GM12878 (cell line): Measurements from ENCODE around the gene IRAG1. TPM values are rescaled to one million over a fixed set of nuclear protein-coding genes. Genes with fewer than 3 reads are reported as not detected.

ENCODE experiments used
- ATAC-seq: fragments of 200-7000 bp; cut with Tn5 transposase; 3 replicates; pipeline ENCODE4 v1.9.1; 2020; ENCODE audit warnings: mild to moderate bottlenecking, moderate library complexity
- BruUV-seq: library from RNA; stranded (reverse); fragments of 400-500 nt; replicated peaks from 2 replicates; lab custom pipeline; 2021; lab: Mats Ljungman, UMichigan
- CTCF ChIA-PET: fragments of 300-600 bp; sonication (Branson Sonifier 250); formaldehyde crosslinking; extraction: SDS; loops from one replicate; lab custom pipeline; 2021; ENCODE audit warnings: inconsistent platforms; lab: Yijun Ruan, JAX
- POLR2A ChIA-PET: fragments of 350-600 bp; formaldehyde crosslinking; extraction: SDS; loops from one replicate; lab custom pipeline; 2021; ENCODE audit warnings: inconsistent platforms; lab: Charles Lee
- RAD21 ChIA-PET: fragments of 300-600 bp; sonication (Branson Sonifier 250); formaldehyde crosslinking; loops from one replicate; lab custom pipeline; 2023; ENCODE audit warnings: antibody characterized with exemption; ENCODE audit not compliant: unreplicated experiment; lab: Charles Lee
- SMC1A ChIA-PET: fragments of 300-600 bp; sonication (Branson Sonifier 250); formaldehyde crosslinking; loops from one replicate; lab custom pipeline; 2023; ENCODE audit not compliant: unreplicated experiment, uncharacterized antibody; lab: Charles Lee
- DNase-seq: peaks from one replicate; pipeline ENCODE4 v3.0.0-alpha.2; 2011; ENCODE audit warnings: low read depth, low spot score
- FAIRE-seq: peaks from 3 replicates; lab custom pipeline; 2011; peaks lifted over from hg19 to GRCh38; lab: Jason Lieb, UNC
- H2AFZ ChIP-seq: 2 replicates; pipeline ENCODE4 v1.6.0; 2011; ENCODE audit warnings: low read depth, low read length, control low read depth; ENCODE audit not compliant: control insufficient read depth
- H3K27ac ChIP-seq: 2 replicates; pipeline ENCODE4 v1.5.1; 2011; ENCODE audit warnings: control low read depth; ENCODE audit not compliant: control insufficient read depth, insufficient read depth
- H3K27me3 ChIP-seq, 2 experiments: replicated peaks in 1 of 2; 2 replicates each; pipeline versions ENCODE4 v1.6.0 to v1.6.1; 2011; ENCODE audit warnings: low read length in 1 of 2; ENCODE audit not compliant: control insufficient read depth in 2 of 2, insufficient read depth in 2 of 2
- H3K36me3 ChIP-seq, 2 experiments: 2 replicates each; pipeline ENCODE4 v1.5.1; 2011; ENCODE audit warnings: low read length in 1 of 2; ENCODE audit not compliant: control insufficient read depth in 2 of 2, insufficient read depth in 2 of 2
- H3K4me1 ChIP-seq: 2 replicates; pipeline ENCODE4 v1.6.1; 2011; ENCODE audit warnings: mild to moderate bottlenecking, low read length, moderate library complexity, mixed read lengths; ENCODE audit not compliant: control insufficient read depth, insufficient read depth
- H3K4me2 ChIP-seq: 2 replicates; pipeline ENCODE4 v1.6.0; 2011; ENCODE audit warnings: control low read depth; ENCODE audit not compliant: control insufficient read depth, insufficient read depth
- H3K4me3 ChIP-seq: fragments of 200-600 bp; sonication (generic); 2 replicates; pipeline ENCODE4 v1.5.1; 2016
- H3K79me2 ChIP-seq: 2 replicates; pipeline ENCODE4 v1.6.0; 2011; ENCODE audit warnings: low read length; ENCODE audit not compliant: control insufficient read depth, insufficient read depth
- H3K9ac ChIP-seq: 2 replicates; pipeline ENCODE4 v1.8.0; 2011; ENCODE audit warnings: low read length, control low read depth, mixed read lengths; ENCODE audit not compliant: control insufficient read depth, insufficient read depth
- H3K9me3 ChIP-seq: replicated peaks from 3 replicates; pipeline ENCODE4 v1.5.1; 2011; ENCODE audit warnings: mild to moderate bottlenecking, low read length; ENCODE audit not compliant: control insufficient read depth, insufficient read depth
- H4K20me1 ChIP-seq: 2 replicates; pipeline ENCODE4 v1.6.0; 2011; ENCODE audit not compliant: control insufficient read depth, insufficient read depth
- CREM ChIP-seq: IDR thresholded peaks from 2 replicates; pipeline ENCODE4 v1.6.1; 2014; ENCODE audit warnings: antibody characterized with exemption, low read depth
- ETV6 ChIP-seq, 2 experiments: fragments of 450-650 bp in 1 of 2; IDR thresholded peaks in 1 of 2; conservative IDR thresholded peaks in 1 of 2; 2 replicates each; pipeline ENCODE4 v1.6.1; 2014; ENCODE audit warnings: antibody characterized with exemption in 1 of 2, borderline replicate concordance in 1 of 2, low read depth in 1 of 2, mild to moderate bottlenecking in 1 of 2, moderate library complexity in 1 of 2
- IKZF1 ChIP-seq: fragments of 450-650 bp; conservative IDR thresholded peaks from 2 replicates; pipeline ENCODE4 v1.6.1; 2017; ENCODE audit warnings: antibody characterized with exemption, mild to moderate bottlenecking
- NR2C2 ChIP-seq: IDR thresholded peaks from 2 replicates; pipeline ENCODE4 v1.6.1; 2011; ENCODE audit warnings: borderline replicate concordance, low read depth; ENCODE audit not compliant: control insufficient read depth, insufficient read length
- SIN3A ChIP-seq: IDR thresholded peaks from 2 replicates; pipeline ENCODE4 v1.6.1; 2012; ENCODE audit warnings: low read depth, low read length, improper control_type of control experiment
- STAT1 ChIP-seq: fragments of 450-650 bp; conservative IDR thresholded peaks from 2 replicates; pipeline ENCODE4 v1.6.1; 2014; ENCODE audit warnings: antibody characterized with exemption, mild to moderate bottlenecking
- ZZZ3 ChIP-seq: IDR thresholded peaks from 2 replicates; pipeline ENCODE4 v1.6.1; 2011; ENCODE audit warnings: low read depth; ENCODE audit not compliant: control insufficient read depth, insufficient read length
- WGBS: methylation state at CpG from one replicate; pipeline ENCODE4 v1.1.6; 2016; ENCODE audit warnings: low lambda C conversion rate; ENCODE audit not compliant: insufficient replicate concordance, insufficient coverage; ENCODE audit errors: missing lambda C conversion rate; 5-methylcytosine and 5-hydroxymethylcytosine counted together
- in situ Hi-C: fragments of 300-500 bp; cut with MboI; formaldehyde crosslinking; loops from 9 replicates; pipeline ENCODE4 v1.14.3; 2018; ENCODE audit warnings: mixed read lengths
- intact Hi-C: fragments of 100-400 bp; cut with micrococcal nuclease; formaldehyde crosslinking; loops from one replicate; pipeline ENCODE4 v1.14.2; 2022; ENCODE audit not compliant: unreplicated experiment
- polyA plus RNA-seq, 11 experiments: library from polyadenylated mRNA; depleted of rRNA in 4 of 11; unstranded in 6 of 11; stranded (reverse) in 5 of 11; fragments of >200 nt; fragmentation: Nextera tagmentation in 4 of 11; fragmentation: Illumina TruSeq in 1 of 11; extraction: Ambion mirVana in 4 of 11; extraction: Trizol in 1 of 11; gene quantifications; 1 replicate in 1 of 11; 2 replicates in 10 of 11; pipeline versions ENCODE4 v1.2.1 to v1.2.3, GENCODE V29; 2011 to 2016; ENCODE audit warnings: inconsistent platforms in 2 of 11, missing spikeins in 2 of 11, low read depth in 1 of 11
- total RNA-seq, 4 experiments: library from RNA; depleted of rRNA in 3 of 4; stranded (reverse); fragments of >200 nt in 3 of 4; fragmentation: Illumina TruSeq in 1 of 4; extraction: Trizol in 1 of 4; gene quantifications; 2 replicates each; pipeline versions ENCODE4 v1.2.1 to v1.2.3, GENCODE V29; 2013 to 2021
- TF ChIP-seq, protein P1 (sequence below): fragments of 450-650 bp; IDR thresholded peaks from 2 replicates; pipeline ENCODE4 v1.6.1; 2017; ENCODE audit warnings: mild to moderate bottlenecking, moderate library complexity
- TF ChIP-seq, protein P2 (sequence below): IDR thresholded peaks from 2 replicates; pipeline ENCODE4 v1.6.1; 2012; ENCODE audit warnings: low read depth, low read length, improper control_type of control experiment
- TF ChIP-seq, protein P3 (sequence below): fragments of 450-650 bp; formaldehyde crosslinking; IDR thresholded peaks from 2 replicates; pipeline ENCODE4 v1.4.0; 2022; ENCODE audit warnings: mild to moderate bottlenecking, moderate library complexity

Gene IRAG1
- total and polyA plus RNA-seq, 10 of the 15 experiments (the other 5 are each of a cell fraction or from before 2014, with no cell fraction given): 0.02 to 0.18 (median 0.06) TPM; not detected in 4

DNA sequence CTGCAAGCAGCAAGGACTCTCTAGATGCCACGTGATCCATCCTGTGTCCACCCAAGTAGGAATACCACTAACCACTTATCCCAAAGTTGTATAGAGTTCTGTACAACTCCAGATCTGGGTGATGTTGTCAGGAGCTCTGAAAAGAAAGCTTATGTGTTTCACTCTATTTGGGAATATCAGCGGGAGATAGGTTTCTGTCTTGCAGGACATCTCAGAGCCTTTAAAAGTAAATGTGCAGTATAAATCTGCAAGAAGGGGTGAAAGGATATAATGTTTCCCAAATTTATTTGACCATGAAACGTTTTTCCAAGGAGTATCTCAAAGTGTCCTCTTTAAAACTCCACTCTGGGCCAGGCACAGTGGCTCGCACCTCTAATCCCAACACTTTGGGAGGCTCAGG is 13.9 kb downstream of the IRAG1 start:
- TF ChIP-seq ZZZ3 (no peak), ETV6 (conservative IDR thresholded peaks at IDR 0.05 in 1 of 2, IDR thresholded peaks at IDR 0.05 in 1 of 2; ENCODE audit: borderline replicate concordance in 1 of 2, low read depth in 1 of 2) (no peak), IKZF1 (no peak), NR2C2 (no peak), CREM (no peak), STAT1 (no peak), SIN3A (no peak)
- TF ChIP-seq, protein P1, sequence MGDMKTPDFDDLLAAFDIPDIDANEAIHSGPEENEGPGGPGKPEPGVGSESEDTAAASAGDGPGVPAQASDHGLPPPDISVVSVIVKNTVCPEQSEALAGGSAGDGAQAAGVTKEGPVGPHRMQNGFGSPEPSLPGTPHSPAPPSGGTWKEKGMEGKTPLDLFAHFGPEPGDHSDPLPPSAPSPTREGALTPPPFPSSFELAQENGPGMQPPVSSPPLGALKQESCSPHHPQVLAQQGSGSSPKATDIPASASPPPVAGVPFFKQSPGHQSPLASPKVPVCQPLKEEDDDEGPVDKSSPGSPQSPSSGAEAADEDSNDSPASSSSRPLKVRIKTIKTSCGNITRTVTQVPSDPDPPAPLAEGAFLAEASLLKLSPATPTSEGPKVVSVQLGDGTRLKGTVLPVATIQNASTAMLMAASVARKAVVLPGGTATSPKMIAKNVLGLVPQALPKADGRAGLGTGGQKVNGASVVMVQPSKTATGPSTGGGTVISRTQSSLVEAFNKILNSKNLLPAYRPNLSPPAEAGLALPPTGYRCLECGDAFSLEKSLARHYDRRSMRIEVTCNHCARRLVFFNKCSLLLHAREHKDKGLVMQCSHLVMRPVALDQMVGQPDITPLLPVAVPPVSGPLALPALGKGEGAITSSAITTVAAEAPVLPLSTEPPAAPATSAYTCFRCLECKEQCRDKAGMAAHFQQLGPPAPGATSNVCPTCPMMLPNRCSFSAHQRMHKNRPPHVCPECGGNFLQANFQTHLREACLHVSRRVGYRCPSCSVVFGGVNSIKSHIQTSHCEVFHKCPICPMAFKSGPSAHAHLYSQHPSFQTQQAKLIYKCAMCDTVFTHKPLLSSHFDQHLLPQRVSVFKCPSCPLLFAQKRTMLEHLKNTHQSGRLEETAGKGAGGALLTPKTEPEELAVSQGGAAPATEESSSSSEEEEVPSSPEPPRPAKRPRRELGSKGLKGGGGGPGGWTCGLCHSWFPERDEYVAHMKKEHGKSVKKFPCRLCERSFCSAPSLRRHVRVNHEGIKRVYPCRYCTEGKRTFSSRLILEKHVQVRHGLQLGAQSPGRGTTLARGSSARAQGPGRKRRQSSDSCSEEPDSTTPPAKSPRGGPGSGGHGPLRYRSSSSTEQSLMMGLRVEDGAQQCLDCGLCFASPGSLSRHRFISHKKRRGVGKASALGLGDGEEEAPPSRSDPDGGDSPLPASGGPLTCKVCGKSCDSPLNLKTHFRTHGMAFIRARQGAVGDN: no peak
- TF ChIP-seq, protein P2, sequence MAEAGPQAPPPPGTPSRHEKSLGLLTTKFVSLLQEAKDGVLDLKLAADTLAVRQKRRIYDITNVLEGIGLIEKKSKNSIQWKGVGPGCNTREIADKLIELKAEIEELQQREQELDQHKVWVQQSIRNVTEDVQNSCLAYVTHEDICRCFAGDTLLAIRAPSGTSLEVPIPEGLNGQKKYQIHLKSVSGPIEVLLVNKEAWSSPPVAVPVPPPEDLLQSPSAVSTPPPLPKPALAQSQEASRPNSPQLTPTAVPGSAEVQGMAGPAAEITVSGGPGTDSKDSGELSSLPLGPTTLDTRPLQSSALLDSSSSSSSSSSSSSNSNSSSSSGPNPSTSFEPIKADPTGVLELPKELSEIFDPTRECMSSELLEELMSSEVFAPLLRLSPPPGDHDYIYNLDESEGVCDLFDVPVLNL: no peak
- TF ChIP-seq, protein P3, sequence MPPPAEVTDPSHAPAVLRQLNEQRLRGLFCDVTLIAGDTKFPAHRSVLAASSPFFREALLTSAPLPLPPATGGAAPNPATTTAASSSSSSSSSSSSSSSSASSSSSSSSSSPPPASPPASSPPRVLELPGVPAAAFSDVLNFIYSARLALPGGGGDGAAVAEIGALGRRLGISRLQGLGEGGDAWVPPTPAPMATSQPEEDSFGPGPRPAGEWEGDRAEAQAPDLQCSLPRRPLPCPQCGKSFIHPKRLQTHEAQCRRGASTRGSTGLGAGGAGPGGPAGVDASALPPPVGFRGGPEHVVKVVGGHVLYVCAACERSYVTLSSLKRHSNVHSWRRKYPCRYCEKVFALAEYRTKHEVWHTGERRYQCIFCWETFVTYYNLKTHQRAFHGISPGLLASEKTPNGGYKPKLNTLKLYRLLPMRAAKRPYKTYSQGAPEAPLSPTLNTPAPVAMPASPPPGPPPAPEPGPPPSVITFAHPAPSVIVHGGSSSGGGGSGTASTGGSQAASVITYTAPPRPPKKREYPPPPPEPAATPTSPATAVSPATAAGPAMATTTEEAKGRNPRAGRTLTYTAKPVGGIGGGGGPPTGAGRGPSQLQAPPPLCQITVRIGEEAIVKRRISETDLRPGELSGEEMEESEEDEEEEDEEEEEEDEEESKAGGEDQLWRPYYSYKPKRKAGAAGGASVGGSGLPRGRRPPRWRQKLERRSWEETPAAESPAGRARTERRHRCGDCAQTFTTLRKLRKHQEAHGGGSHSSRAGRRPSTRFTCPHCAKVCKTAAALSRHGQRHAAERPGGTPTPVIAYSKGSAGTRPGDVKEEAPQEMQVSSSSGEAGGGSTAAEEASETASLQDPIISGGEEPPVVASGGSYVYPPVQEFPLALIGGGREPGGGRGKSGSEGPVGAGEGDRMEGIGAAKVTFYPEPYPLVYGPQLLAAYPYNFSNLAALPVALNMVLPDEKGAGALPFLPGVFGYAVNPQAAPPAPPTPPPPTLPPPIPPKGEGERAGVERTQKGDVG (CRISPR knock-in tag): no peak
- TF ChIP-seq, all 136 proteins: peak for 0
- no peak for ATAC-seq
- H3K27ac ChIP-seq: no peak overlapping the region

More for the DNA sequence above, 13.9 kb downstream of the IRAG1 start:
- BruUV-seq: no TSS peak
- WGBS: 36% methylated on average over 4 of the region's 4 CpGs
- intact Hi-C loops (no loop called here), in situ Hi-C loops (no loop called here)
- no peak overlapping the region for H3K9ac ChIP-seq
- H3K27me3 ChIP-seq: peaks cover 0 to 4% of the 10 kb centered on the region in 2 experiments; a peak in 2 of 4 replicates
- H3K4me2 ChIP-seq: no peak overlapping the region
- FAIRE-seq (no peak), DNase-seq (no peak)
- ChIA-PET SMC1A (interaction anchor here (1.4 kb wide), 1 partner anchor 10 kb away, joined by 3 read pairs; no protein-coding TSS in a partner anchor), RAD21 (interaction anchor here (1.2 kb wide), 1 partner anchor 274 kb away, joined by 3 read pairs; no protein-coding TSS in a partner anchor), CTCF (no interaction called here), POLR2A (no interaction called here)
- H2AFZ ChIP-seq: no peak overlapping the region
- H4K20me1 ChIP-seq: no peaks in the 10 kb centered on the region
- no peaks in the 10 kb centered on the region for H3K36me3 ChIP-seq
- H3K4me3 ChIP-seq: no peak overlapping the region
- no peaks in the 10 kb centered on the region for H3K9me3 ChIP-seq
- H3K79me2 ChIP-seq: no peaks in the 10 kb centered on the region
- no peaks in the 10 kb centered on the region for H3K4me1 ChIP-seq
